Fibroblast of the conjunctiva (primary cell): ENCODE data around the gene SPG7.

Source experiments
- DNase-seq: peaks from one replicate; pipeline ENCODE4 v3.0.0-alpha.2; 2010; ENCODE audit warnings: low read depth

SPG7 gene

DNA sequence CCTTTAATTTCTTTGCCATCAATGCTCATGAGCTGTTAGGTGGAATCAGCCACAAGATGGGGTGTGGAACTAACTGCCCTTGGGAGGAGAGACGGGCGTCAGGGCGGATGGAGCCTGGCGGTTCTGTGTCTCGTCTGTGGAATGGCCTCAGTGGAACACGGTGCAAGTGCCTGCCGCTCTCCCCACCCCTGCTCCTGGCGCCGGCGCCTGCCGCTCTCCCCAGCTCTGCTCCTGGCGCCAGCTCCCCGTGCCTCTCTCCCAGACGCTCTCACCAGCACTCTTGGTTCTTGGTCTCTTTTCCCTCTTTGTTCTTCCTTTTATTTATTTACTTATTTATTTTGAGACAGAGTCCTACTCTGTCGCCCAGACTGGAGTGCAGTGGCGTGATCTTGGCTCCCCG is 39.1 kb downstream of the SPG7 start:
- DNase-seq: no peak

DNA sequence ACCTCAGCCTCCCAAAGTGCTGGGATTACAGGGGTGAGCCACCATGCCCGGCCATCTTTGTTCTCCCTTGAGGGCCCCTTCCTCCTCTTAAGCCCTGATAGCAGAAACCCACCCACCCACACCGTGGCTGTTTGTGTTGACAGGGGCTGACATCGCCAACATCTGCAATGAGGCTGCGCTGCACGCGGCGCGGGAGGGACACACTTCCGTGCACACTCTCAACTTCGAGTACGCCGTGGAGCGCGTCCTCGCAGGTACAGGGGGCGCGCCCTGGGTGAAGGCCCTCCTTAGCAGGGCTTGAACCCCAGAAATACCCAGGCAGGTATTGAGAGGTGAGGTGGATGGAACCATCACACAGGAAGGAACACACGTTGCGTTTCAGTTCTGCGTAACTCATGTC is 39.7 kb downstream of the SPG7 start:
- no peak for DNase-seq

DNA sequence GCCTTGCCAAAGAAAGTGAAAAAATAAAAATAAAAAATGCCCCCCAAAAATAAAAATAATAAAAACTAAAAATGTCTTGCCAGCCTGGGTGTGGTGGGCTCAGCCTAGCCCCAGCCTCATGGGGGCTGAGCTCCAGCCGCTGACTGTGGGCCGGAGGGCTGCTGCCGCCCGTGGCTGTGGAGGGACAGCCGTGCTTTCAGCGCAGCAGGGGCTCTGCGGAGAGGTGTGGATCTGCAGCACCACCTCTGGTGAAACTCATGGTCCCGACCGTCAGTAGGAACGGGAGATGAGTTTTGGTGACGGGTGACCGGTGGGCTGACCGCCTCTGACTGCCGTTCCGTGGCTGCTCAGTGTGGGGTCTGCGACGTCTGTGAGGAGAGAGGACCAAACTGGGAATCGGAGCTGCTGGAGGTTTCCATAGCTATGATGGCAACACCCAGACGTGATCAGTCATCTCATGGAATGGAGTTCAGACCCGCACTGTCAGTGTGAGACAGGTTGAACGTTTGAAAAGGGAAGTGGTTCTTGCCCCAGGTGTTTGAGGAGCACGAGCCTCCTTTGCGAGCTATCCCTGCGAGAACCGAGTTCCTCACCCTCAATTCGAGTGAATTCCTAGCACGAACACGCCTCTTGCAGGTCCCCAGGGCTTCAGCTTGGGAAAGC is 40.3 kb downstream of the SPG7 start:
- DNase-seq: no peak

DNA sequence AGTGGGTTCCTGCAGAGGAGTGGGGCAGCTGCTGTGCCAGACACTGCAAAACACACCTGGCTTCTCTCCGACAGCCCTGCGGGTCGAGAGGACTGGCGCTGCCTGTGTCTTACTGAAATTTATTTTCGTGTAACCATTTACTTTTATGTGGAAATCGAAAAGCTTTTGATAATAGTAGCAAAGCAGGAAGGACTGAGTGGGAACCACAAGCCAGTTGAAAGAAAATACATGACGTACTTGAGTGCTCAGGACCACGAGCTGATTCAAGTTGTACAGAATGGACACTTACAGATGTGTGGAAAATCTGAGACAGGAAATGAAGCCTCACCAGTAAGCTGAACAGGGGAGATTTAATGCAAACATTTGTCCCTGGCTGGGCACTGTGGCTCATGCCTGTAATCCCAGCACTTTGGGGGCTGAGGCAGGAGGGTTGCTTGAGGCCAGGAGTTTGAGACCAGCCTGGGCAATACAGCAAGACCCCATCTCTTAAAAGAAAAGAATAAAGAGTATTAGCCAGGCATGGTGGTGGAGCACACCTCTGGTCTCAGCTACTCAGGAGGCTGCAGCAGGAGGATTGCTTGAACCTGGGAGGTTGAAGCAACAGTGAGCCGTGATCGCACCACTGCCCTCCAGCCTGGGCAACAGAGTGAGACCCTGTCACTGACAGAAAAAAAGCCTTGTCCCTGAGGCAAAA is 41.0 kb downstream of the SPG7 start:
- no peak for DNase-seq

DNA sequence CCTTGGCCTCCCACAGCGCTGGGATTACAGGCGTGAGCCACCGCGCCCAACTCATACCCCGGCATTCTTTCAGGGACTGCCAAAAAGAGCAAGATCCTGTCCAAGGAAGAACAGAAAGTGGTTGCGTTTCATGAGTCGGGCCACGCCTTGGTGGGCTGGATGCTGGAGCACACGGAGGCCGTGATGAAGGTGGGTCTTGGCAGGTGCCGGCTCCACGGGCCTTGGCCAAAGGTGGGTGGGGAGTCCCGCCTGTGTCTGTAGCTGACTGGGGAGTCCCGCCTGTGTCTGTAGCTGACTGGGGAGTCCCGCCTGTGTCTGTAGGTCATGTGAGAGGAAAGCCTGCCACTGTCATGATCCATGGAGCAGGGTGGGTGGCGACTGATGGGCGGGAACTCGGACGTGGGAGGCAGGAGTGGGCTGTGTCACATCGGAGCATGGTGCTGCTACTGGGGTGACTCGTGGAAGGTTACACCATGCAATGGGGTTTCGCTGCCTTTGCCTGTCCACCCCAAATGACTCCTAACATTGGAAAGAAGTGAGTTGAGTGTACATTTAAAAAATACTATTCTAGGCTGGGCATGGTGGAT is 42.3 kb downstream of the SPG7 start:
- DNase-seq: no peak

DNA sequence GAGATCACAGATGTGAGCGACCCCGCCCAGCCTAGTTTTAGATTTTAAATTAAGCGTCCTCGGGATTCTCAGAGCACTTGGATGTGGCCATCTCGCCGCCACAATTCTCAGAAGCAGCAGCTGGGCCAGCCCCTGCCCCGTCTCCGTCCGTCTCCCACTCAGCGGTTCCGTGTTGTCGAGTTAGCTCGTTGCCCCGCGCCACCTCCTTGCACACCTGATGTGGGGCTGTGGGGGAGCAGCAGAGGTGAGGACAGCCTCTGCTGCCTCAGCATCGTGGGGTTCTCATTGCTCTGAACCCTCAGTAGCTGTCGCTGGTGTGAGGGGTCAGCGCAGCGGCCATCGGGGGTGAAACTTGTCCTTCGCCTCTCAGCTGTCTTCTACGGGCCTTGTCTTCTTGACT is 44.1 kb downstream of the SPG7 start:
- no peak for DNase-seq

DNA sequence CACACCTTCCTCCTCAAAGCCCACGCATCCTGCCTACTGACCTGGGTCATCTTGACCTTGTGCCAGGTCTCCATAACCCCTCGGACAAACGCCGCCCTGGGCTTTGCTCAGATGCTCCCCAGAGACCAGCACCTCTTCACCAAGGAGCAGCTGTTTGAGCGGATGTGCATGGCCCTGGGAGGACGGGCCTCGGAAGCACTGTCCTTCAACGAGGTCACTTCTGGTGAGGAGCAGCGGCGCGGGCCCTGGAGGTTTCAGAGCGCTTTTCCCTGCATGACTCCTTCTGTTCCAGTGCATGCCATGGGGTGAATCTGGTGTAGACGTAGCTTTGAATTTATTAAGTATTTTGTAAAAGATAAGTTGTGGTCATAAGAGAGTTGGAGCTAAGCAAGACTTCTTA is 44.7 kb downstream of the SPG7 start:
- DNase-seq: no peak

DNA sequence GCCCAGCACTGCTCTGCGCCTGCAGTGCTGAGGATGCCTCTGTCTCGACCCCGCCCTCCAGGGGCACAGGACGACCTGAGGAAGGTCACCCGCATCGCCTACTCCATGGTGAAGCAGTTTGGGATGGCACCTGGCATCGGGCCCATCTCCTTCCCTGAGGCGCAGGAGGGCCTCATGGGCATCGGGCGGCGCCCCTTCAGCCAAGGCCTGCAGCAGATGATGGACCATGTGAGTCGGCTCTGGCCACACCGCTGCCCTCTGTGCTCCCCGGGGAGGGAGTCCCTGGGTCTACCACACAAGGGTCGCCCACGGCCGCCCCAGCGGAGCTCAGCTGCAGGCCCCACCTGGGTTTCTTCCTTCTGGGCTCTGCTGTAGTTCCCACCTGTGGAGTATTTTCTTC is 45.5 kb downstream of the SPG7 start:
- DNase-seq: no peak

DNA sequence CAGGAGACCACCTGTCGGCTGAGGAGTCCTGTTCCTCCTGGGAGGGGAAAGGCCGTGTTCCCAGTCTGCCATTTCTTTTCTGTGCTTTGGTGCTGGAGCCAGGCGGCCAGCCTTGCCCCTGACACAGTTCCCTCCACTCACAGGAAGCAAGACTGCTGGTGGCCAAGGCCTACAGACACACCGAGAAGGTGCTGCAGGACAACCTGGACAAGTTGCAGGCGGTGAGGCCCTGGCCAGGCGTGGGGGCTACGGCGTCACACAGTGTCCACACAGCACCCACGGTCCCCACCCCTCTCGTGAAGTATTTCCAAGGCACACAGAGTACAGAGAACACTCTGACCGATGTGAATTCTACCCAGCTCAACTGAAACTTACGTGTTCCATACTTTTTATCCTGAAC is 46.1 kb downstream of the SPG7 start:
- DNase-seq: no peak

DNA sequence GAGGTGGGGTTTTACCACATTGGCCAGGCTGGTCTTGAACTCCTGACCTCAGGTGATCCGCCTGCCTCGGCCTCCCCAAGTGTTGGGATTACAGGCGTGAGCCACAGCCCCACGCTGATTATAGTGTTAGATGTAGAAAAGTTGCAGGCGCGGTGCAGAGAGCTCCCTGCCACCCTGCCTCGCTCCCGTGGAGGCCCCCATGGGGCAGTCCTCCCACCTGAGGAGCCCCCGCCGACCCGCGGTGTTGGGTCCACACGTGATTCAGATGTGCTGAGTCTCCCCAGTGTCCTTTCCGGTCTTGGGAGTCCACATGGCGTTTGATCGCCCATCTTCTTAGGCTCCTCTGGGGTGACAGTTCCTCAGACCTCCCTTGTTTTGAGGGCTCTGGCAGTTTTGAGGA is 47.1 kb downstream of the SPG7 start:
- no peak for DNase-seq

DNA sequence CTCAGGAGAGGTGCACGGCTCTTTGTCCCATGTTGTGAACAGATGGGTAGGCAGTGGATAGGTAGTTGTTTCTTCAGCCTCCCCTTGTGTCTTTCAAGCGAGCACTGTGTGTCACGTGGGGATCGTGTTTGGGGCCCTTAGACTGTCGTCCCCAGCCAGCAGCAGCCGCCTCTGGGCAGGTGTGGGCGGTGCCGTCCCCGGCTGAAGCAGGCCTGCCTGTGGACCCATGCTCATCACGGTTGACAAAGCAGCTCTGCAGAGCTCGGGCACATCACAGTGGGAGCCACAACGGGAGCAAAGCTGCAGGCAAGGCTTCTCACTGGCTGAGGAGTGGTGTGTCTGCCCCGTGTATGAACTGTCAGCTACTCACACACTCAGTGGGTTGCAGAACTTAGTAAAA is 47.6 kb downstream of the SPG7 start:
- DNase-seq: no peak

DNA sequence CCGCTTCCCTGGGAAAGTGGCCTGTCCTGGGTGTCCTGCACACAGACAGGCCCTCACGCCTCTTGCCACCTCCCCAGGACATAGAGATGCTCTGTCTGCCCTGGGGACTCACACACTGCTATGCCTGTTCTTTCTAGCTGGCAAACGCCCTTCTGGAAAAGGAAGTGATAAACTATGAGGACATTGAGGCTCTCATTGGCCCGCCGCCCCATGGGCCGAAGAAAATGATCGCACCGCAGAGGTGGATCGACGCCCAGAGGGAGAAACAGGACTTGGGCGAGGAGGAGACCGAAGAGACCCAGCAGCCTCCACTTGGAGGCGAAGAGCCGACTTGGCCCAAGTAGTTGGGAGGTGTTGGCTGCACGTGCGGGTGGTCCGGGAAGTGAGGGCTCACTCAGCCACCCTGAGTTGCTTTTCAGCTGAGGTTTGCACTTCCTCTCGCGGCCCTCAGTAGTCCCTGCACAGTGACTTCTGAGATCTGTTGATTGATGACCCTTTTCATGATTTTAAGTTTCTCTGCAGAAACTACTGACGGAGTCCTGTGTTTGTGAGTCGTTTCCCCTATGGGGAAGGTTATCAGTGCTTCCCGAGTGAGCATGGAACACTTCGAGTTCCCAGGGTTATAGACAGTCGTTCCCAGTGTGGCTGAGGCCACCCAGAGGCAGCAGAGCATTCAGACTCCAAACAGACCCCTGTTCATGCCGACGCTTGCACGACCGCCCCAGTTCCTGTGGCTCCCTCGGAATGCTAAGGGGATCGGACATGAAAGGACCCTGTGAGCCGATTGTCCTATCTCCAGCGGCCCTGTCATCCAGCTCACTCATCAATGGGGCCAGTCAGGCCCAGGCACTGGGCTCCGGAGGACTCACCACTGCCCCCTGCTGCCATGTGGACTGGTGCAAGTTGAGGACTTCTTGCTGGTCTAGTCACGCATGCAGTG is 48.8 kb downstream of the SPG7 start:
- DNase-seq: peak; percentile 53

DNA sequence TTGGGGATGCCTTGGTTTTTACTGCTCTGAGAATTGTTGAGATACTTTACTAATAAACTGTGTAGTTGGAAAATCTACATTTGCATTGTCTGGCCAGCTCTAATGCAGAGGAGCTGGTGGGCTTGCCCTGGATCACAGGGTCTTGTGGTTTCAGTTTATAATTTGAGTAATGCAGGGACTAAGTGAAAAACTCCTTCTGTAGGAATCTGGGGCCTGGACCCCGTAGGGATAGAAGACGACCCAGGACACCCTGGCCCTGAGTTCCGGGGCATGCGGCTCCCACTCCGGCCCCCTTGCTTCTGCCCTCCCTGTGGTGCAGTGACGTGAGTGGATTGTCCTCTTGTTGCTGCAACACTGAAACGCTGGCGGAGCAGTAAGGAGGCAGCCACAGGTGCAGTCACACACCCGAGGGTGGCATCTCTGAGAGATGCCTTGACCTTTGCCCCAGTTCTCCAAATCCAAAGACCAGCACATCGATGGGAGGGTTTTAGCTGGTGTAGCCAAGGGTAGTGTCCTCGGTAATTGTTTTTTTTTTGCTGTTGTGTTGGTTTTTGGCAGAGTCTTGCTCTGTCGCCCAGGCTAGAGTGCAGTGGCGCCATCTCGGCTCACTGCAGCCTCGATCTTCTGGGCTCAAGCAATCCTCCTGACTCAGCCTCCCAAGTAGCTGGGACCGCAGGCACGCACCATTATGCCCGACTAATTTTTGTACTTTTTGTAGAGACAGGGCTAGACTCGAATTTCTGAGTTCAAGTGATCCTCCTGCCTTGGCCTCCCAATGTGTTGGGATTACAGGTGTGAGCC is 49.7 kb downstream of the SPG7 start:
- no peak for DNase-seq

DNA sequence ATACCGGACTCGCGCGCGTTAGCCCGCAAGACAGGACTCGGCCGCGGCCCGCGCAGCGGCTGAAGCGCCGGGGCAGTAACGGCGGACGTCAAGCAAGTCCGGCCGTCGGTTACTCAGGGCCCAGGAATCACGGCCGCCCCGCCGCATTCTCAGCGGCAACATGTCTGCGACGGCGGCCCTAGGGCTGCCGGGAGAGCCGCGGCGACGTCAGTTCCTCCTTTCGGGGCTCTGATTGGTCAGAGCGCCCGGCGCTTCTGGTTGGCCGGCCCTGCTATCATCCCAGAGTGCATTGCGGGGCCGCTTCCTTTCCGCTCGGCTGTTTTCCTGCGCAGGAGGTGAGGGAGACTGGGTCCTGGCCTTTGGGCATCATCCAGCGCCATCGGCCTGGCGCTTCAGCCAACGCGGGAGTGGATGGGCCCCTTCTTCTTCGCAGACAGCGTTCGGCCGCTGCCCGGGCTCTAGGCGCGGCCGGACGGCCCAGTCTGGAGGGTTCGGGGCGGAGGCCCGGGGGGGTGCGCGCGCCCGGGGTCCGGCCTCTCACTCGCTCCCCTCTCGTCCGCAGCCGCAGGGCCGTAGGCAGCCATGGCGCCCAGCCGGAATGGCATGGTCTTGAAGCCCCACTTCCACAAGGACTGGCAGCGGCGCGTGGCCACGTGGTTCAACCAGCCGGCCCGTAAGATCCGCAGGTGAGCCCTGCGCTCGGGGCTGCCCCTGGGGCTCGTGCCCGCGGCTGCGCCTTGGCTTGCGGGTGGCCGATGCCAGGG is 52.4 kb downstream of the SPG7 start, which contains the start of gene RPL13:
Gene RPL13 (plus strand): TSS at position 305 of the 764 bp plus-strand sequence. CDS start 278 bp downstream, at position 583.
- DNase-seq: peak; percentile 90

DNA sequence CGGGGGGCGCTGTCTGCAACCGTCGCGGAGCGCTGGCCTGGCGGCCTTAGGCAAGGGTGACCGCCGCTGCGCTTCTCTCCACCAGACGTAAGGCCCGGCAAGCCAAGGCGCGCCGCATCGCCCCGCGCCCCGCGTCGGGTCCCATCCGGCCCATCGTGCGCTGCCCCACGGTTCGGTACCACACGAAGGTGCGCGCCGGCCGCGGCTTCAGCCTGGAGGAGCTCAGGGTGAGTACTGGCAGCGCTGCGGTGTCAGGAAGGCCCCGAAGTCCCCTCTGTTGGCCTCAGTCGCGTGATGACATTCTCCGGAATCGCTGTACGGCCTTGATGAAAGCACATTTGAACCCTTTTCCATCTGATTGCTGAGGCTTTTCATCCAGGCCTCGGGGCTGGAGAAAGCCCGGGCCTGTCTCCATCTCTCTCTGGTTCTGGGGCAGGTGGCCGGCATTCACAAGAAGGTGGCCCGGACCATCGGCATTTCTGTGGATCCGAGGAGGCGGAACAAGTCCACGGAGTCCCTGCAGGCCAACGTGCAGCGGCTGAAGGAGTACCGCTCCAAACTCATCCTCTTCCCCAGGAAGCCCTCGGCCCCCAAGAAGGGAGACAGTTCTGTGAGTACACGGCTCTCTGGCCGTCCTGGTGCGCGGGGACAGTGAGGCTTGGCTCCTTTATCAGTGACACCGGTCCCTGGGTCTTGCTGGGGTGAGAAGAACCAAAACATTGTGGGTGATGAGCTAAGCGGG is 53.1 kb downstream of the SPG7 start:
- DNase-seq: no peak

DNA sequence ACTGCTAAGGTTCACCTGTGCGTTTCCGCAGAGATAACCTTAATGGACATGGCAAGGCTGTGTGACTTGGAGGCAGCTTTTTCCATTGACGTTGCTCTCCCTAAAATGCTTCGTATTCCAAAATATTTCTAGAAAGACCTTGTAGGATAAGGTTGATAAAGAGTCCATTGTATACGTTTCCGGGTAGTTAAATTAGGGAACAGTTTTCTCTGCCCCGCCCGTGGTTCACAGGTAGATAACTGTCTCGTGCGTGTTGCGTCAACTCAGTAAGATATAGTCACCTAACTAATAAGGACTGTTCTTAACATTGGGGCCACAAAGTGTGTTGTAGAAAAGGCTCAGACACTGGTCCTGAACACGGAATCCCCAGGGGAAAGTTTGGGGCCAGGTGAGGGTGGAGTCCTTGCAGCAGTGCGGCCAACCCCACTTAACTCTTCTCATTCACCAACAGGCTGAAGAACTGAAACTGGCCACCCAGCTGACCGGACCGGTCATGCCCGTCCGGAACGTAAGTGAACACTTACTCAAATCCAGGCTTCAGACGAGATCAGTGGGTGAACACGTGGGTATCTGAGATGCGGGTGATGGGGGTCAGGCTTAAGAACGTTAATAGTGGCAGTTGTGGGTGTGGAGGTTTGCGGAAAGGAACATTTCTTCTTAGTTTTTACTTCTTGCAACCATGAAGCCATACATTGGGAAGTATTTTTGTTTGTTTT is 53.8 kb downstream of the SPG7 start:
- no peak for DNase-seq

DNA sequence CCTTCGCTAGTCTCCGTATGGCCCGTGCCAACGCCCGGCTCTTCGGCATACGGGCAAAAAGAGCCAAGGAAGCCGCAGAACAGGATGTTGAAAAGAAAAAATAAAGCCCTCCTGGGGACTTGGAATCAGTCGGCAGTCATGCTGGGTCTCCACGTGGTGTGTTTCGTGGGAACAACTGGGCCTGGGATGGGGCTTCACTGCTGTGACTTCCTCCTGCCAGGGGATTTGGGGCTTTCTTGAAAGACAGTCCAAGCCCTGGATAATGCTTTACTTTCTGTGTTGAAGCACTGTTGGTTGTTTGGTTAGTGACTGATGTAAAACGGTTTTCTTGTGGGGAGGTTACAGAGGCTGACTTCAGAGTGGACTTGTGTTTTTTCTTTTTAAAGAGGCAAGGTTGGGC is 54.7 kb downstream of the SPG7 start:
- no peak for DNase-seq

DNA sequence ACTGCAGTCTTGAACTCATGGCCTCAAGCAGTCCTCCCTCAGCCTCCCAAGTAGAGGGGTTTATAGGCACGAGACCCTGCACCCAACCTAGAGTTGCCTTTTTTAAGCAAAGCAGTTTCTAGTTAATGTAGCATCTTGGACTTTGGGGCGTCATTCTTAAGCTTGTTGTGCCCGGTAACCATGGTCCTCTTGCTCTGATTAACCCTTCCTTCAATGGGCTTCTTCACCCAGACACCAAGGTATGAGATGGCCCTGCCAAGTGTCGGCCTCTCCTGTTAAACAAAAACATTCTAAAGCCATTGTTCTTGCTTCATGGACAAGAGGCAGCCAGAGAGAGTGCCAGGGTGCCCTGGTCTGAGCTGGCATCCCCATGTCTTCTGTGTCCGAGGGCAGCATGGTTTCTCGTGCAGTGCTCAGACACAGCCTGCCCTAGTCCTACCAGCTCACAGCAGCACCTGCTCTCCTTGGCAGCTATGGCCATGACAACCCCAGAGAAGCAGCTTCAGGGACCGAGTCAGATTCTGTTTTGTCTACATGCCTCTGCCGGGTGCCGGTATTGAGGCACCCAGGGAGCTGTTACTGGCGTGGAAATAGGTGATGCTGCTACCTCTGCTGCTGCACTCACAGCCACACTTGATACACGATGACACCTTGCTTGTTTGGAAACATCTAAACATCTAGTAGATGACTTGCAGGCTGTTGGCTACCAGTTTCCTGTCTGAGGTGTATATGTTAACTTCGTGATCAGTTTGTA is 55.6 kb downstream of the SPG7 start:
- no peak for DNase-seq
